Nephron (organoid): ENCODE measurements around the gene MRPS9.

Experiments
- H3K27ac Mint-ChIP-seq, 3 experiments: 2 replicates each; pipeline ENCODE4 v1.8.0; 2020; ENCODE audit warnings: mixed read lengths in 3 of 3, mild to moderate bottlenecking in 2 of 3, moderate library complexity in 1 of 3
- H3K27me3 Mint-ChIP-seq: 2 replicates; pipeline ENCODE4 v1.8.0; 2021; ENCODE audit warnings: low read depth, mild to moderate bottlenecking, moderate library complexity, mixed read lengths
- H3K36me3 Mint-ChIP-seq: 2 replicates; pipeline ENCODE4 v1.8.0; 2020; ENCODE audit warnings: low read depth, mixed read lengths
- H3K4me1 Mint-ChIP-seq: 2 replicates; pipeline ENCODE4 v1.8.0; 2020; ENCODE audit warnings: mixed read lengths
- H3K4me3 Mint-ChIP-seq, 3 experiments: 2 replicates each; pipeline ENCODE4 v1.8.0; 2020; ENCODE audit warnings: mild to moderate bottlenecking in 3 of 3, mixed read lengths in 3 of 3, moderate library complexity in 2 of 3
- H3K9me3 Mint-ChIP-seq: 2 replicates; pipeline ENCODE4 v1.8.0; 2020; ENCODE audit warnings: mixed read lengths
- TF ChIP-seq, protein P1 (sequence below), 3 experiments: fragments of 200-600 bp; sonication (generic); IDR thresholded peaks; one replicate each; pipeline ENCODE4 v1.5.0; 2021; ENCODE audit warnings: antibody characterized with exemption in 3 of 3; ENCODE audit not compliant: unreplicated experiment in 3 of 3

Gene MRPS9

DNA sequence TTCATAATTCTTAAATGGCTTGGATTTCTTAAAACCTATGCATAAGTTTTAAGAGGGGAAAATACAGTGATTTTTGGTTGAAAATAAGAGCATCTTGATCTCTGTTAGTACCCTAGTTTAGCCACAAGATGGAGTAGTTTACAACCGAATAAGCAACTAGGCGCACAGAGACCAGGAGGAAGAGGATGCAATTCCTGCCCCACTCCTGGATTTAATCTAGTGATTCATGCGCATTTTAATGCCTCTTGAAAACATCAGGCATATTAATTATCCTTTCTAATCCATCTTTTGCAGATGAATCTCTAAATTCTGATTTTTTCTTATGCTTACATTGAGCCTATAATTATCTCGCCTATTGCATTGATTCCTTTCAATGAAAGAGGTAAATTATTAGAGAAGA, 76.7 kb downstream of the MRPS9 start:
- Mint-ChIP-seq H3K27me3 (peaks cover 8% of the 10 kb centered on the region), H3K36me3 (no peaks in the 10 kb centered on the region), H3K4me3 (no peak overlapping the region), H3K9me3 (no peaks in the 10 kb centered on the region), H3K27ac (no peak overlapping the region), H3K4me1 (no peaks in the 10 kb centered on the region)
- TF ChIP-seq, protein P1, sequence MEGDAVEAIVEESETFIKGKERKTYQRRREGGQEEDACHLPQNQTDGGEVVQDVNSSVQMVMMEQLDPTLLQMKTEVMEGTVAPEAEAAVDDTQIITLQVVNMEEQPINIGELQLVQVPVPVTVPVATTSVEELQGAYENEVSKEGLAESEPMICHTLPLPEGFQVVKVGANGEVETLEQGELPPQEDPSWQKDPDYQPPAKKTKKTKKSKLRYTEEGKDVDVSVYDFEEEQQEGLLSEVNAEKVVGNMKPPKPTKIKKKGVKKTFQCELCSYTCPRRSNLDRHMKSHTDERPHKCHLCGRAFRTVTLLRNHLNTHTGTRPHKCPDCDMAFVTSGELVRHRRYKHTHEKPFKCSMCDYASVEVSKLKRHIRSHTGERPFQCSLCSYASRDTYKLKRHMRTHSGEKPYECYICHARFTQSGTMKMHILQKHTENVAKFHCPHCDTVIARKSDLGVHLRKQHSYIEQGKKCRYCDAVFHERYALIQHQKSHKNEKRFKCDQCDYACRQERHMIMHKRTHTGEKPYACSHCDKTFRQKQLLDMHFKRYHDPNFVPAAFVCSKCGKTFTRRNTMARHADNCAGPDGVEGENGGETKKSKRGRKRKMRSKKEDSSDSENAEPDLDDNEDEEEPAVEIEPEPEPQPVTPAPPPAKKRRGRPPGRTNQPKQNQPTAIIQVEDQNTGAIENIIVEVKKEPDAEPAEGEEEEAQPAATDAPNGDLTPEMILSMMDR (IDR thresholded peaks at IDR 0.05; ENCODE audit: unreplicated experiment in 3 of 3): peak; percentile 75 to 91 (median 90)

DNA sequence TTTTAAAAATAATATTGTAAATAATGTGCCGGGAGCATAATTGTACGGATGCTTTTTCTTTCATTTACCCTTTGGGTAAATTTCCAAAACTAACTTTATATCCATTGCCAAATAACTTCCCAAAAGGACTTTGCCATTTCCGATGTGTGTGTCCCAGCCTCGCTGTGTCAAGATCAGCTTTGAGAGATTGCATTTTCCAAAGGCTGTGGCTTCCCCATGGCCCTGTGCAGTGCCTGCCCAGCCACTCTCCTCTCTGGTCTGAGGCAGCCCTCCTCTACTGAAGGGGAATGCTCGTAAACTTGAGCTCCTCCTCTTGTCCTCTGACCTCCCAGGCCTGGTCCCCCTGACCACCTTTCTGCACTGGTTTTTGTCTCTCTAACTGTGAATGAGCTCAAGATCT, 78.5 kb downstream of the MRPS9 start:
- no peaks in the 10 kb centered on the region for H3K9me3 Mint-ChIP-seq
- TF ChIP-seq, protein P1 (IDR thresholded peaks at IDR 0.05; ENCODE audit: unreplicated experiment in 3 of 3): no peak
- no peaks in the 10 kb centered on the region for H3K36me3 Mint-ChIP-seq
- H3K27ac Mint-ChIP-seq: no peak overlapping the region
- no peak overlapping the region for H3K4me3 Mint-ChIP-seq
- H3K4me1 Mint-ChIP-seq: no peaks in the 10 kb centered on the region
- H3K27me3 Mint-ChIP-seq: peaks cover 13% of the 10 kb centered on the region

DNA sequence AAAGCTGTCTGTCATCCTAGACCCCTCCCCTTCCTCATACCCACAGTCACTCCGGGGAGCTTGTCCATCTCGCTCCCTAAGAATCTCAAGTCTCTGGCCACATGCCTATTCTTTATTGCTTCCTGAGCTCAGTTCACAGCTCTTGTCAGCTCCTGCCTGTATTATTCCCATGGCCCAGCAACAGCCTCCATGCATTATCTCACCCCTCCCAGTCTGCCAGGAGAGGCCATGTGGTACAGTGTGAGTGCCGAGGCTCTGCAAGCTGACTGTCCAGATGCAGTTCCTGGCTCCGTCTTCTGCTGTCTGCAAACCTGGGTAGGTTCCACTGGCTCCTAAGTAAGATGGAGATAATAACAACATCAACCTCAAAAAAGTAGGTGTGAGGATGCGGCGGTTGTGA, 79.7 kb downstream of the MRPS9 start:
- H3K4me3 Mint-ChIP-seq: no peak overlapping the region
- no peaks in the 10 kb centered on the region for H3K4me1 Mint-ChIP-seq
- H3K36me3 Mint-ChIP-seq: no peaks in the 10 kb centered on the region
- H3K9me3 Mint-ChIP-seq: no peaks in the 10 kb centered on the region
- TF ChIP-seq, protein P1 (IDR thresholded peaks at IDR 0.05; ENCODE audit: unreplicated experiment in 3 of 3): no peak
- H3K27me3 Mint-ChIP-seq: peaks cover 13% of the 10 kb centered on the region
- H3K27ac Mint-ChIP-seq: no peak overlapping the region

DNA sequence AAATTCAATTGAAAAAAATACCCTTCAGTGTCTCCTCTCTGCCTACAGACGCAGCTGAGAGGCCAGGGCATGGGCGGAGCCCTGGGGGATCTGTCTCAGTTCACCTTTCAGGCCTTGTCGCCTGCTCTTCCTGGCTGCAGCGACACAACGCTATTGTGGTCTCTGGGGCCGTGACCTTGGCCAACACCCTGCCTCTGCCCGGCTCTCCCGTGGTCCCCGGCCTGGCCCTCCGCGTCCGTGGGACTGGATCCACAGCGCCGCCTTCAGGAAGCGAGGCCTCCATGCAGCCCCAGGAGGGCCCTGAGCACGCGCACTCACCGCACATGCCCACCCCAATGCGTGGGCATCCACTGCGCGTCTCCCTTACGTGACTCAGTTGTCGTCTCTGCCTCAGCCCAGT, 81.1 kb downstream of the MRPS9 start:
- TF ChIP-seq, protein P1 (IDR thresholded peaks at IDR 0.05; ENCODE audit: unreplicated experiment in 3 of 3): peak in 2 of 3 experiments; percentile 15 to 54
- H3K27me3 Mint-ChIP-seq: peaks cover 25% of the 10 kb centered on the region
- no peaks in the 10 kb centered on the region for H3K36me3 Mint-ChIP-seq
- no peak overlapping the region for H3K4me3 Mint-ChIP-seq
- no peaks in the 10 kb centered on the region for H3K4me1 Mint-ChIP-seq
- H3K27ac Mint-ChIP-seq: no peak overlapping the region
- H3K9me3 Mint-ChIP-seq: no peaks in the 10 kb centered on the region

DNA sequence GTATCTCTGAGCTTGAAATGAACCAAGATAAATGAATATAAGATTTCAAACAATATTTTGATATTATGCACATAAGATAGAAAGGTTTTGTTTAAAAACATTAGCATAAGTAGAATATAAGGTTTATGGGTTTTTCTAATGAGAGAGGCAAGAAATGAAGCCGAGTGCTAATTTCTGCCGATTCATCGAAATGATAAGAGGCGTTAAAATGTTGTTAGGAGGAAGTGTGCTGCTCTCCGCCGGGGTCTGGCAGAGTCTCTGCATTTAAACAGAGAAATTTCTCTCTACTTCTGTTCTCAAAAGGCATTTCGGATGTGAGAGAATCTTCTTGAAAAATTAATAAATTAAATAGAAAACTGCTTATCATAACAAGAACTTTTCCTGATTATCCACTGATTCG, 83.6 kb downstream of the MRPS9 start:
- Mint-ChIP-seq H3K4me1 (no peaks in the 10 kb centered on the region), H3K27me3 (peaks cover 35% of the 10 kb centered on the region), H3K27ac (no peak overlapping the region), H3K9me3 (no peaks in the 10 kb centered on the region), H3K36me3 (no peaks in the 10 kb centered on the region), H3K4me3 (no peak overlapping the region)
- TF ChIP-seq, protein P1 (IDR thresholded peaks at IDR 0.05; ENCODE audit: unreplicated experiment in 3 of 3): no peak

DNA sequence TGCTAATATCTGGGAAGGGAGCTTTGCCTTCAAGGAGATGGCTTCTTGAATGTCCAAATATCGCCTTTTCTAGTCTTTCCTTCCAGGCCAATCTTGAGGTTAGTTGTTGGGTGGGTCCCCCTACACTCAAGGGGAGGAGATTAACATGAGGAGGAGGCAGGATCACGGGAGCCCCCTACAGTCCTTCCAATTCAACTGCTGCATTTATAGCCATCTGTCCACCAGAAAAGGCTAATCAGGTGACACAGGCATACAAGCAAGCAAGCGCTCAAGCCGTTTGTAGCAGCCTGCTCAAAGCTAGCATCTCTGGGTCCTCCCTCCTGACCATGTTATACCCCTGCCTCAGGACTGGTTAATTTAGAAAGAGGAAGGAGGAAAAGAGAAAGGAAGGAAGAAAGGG, 87.6 kb downstream of the MRPS9 start:
- Mint-ChIP-seq H3K9me3 (no peaks in the 10 kb centered on the region), H3K36me3 (no peaks in the 10 kb centered on the region), H3K27me3 (peaks cover 30% of the 10 kb centered on the region), H3K27ac (no peak overlapping the region), H3K4me3 (no peak overlapping the region), H3K4me1 (no peaks in the 10 kb centered on the region)
- TF ChIP-seq, protein P1 (IDR thresholded peaks at IDR 0.05; ENCODE audit: unreplicated experiment in 3 of 3): peak in 1 of 3 experiments; percentile 14
